Stomach (tissue), 4 donors: ENCODE data around the gene RAB23.

ENCODE experiments used
- EP300 ChIP-seq: sonication (generic); formaldehyde crosslinking; IDR thresholded peaks from one replicate; pipeline ENCODE4 v1.6.1; 2017; ENCODE audit warnings: antibody characterized with exemption
- POLR2A ChIP-seq, 4 donors: fragments of 450-650 bp; IDR thresholded peaks; one replicate each; pipeline ENCODE4 v1.6.1; 2016; ENCODE audit warnings: antibody characterized with exemption in 4 of 4, control low read depth in 2 of 4, mild to moderate bottlenecking in 1 of 4, moderate library complexity in 1 of 4
- POLR2AphosphoS5 ChIP-seq, 3 donors: sonication (generic); formaldehyde crosslinking; IDR thresholded peaks; one replicate each; pipeline ENCODE4 v1.6.1; 2016; ENCODE audit warnings: antibody characterized with exemption in 3 of 3
- TF ChIP-seq, protein P1 (sequence below), 7 experiments: fragments of 450-650 bp in 4 of 7; fragments of 200-600 bp in 3 of 7; sonication (generic) in 3 of 7; IDR thresholded peaks; one replicate each; pipeline ENCODE4 v1.5.1; 2016 to 2019; ENCODE audit warnings: antibody characterized with exemption in 7 of 7, control low read depth in 2 of 7, mild to moderate bottlenecking in 1 of 7

DNA sequence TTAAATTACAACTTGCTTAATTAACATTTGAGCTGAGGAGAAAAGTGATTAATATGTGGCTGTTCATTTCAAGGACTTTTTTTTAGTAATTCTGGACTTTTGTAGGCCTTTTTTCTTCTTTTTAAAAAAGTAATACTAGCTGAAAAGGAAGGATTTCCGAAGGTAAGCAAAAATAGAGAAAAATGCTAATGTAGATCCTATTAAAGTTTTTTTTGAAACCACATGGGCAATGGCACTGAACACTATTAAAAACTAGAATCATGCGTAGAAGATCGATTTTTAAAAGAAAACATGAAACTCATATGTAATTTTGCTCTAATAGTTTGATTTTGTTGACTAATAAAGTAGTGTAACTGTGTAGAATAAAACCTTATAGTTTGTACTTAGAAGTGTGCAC is 47.6 kb downstream of the RAB23 start:
- TF ChIP-seq POLR2A (IDR thresholded peaks at IDR 0.05) (no peak), POLR2AphosphoS5 (IDR thresholded peaks at IDR 0.05) (no peak), EP300 (no peak)
- TF ChIP-seq, protein P1, sequence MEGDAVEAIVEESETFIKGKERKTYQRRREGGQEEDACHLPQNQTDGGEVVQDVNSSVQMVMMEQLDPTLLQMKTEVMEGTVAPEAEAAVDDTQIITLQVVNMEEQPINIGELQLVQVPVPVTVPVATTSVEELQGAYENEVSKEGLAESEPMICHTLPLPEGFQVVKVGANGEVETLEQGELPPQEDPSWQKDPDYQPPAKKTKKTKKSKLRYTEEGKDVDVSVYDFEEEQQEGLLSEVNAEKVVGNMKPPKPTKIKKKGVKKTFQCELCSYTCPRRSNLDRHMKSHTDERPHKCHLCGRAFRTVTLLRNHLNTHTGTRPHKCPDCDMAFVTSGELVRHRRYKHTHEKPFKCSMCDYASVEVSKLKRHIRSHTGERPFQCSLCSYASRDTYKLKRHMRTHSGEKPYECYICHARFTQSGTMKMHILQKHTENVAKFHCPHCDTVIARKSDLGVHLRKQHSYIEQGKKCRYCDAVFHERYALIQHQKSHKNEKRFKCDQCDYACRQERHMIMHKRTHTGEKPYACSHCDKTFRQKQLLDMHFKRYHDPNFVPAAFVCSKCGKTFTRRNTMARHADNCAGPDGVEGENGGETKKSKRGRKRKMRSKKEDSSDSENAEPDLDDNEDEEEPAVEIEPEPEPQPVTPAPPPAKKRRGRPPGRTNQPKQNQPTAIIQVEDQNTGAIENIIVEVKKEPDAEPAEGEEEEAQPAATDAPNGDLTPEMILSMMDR (IDR thresholded peaks at IDR 0.05): no peak
